Tibial artery (tissue), 4 donors: ENCODE measurements around the gene MCUR1.
A peak's percentile ranks its signal among the peaks of the same experiment; 100 is the strongest.

Experiments
- DNase-seq, 2 donors: peaks; one replicate each; pipeline ENCODE4 v3.0.0-alpha.2; 2019
- H3K27ac ChIP-seq, 2 donors: fragments of 200-600 bp; sonication (generic) in 1 of 2; 1 replicate in 1 of 2; 2 replicates in 1 of 2; pipeline ENCODE4 v1.5.1; 2018 to 2019; ENCODE audit warnings: mild to moderate bottlenecking in 1 of 2
- H3K27me3 ChIP-seq, 2 donors: fragments of 200-600 bp; sonication (generic) in 1 of 2; one replicate each; pipeline versions ENCODE4 v1.5.1 to v1.6.0; 2016 to 2019
- H3K36me3 ChIP-seq, 3 donors: fragments of 200-600 bp; sonication (generic) in 2 of 3; one replicate each; pipeline ENCODE4 v1.5.1; 2016 to 2019; ENCODE audit warnings: mild to moderate bottlenecking in 2 of 3
- H3K4me1 ChIP-seq, 4 donors: fragments of 200-600 bp; sonication (generic) in 2 of 4; 1 replicate in 3 of 4; 2 replicates in 1 of 4; pipeline ENCODE4 v1.5.1; 2016 to 2019
- H3K4me3 ChIP-seq, 2 donors: fragments of 200-600 bp; sonication (generic) in 1 of 2; 1 replicate in 1 of 2; 2 replicates in 1 of 2; pipeline ENCODE4 v1.5.1; 2018 to 2019; ENCODE audit warnings: mild to moderate bottlenecking in 2 of 2
- H3K9me3 ChIP-seq, 3 donors: fragments of 200-600 bp; sonication (generic) in 1 of 3; one replicate each; pipeline ENCODE4 v1.5.1; 2016 to 2019
- intact Hi-C: fragments of 100-400 bp; cut with DNase I; formaldehyde crosslinking; loops from one replicate; pipeline ENCODE4 v1.15.0; 2023; ENCODE audit warnings: low total_unique reads
- TF ChIP-seq, protein P1 (sequence below), 2 experiments: fragments of 200-600 bp in 1 of 2; fragments of 450-650 bp in 1 of 2; IDR thresholded peaks; one replicate each; pipeline ENCODE4 v1.5.1; 2017 to 2019; ENCODE audit warnings: antibody characterized with exemption in 2 of 2, mild to moderate bottlenecking in 1 of 2, moderate library complexity in 1 of 2

Gene MCUR1

DNA sequence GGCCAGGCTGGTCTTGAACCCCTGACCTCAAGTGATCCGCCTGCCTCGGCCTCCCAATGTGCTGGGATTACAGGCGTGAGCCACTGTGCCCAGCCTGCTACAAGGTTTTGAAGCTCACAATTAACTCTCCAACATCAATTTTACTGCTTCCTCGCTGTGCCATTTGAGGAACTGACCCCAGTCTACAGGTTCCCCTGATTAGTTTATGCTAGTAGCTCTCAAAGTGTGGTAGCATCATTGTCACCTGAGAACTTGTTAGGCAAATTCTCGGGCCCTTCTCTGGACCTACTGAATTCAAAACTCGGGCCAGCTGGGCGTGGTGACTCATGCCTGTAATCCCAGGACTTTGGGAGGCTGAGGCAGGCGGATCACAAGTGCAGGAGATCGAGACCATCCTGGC lies 49.4 kb downstream of the MCUR1 start:
- Histone ChIP-seq H3K27ac (no peak overlapping the region), H3K36me3 (no peaks in the 10 kb centered on the region), H3K9me3 (no peaks in the 10 kb centered on the region), H3K4me3 (no peak overlapping the region), H3K4me1 (peaks cover 0 to 57% (median 29%) of the 10 kb centered on the region in 4 donors), H3K27me3 (no peaks in the 10 kb centered on the region)
- intact Hi-C loops = loop anchor here (5.0 to 10.0 kb wide), 2 partner anchors 50 to 153 kb away; partner anchors contain the start of gene RANBP9
- TF ChIP-seq, protein P1, sequence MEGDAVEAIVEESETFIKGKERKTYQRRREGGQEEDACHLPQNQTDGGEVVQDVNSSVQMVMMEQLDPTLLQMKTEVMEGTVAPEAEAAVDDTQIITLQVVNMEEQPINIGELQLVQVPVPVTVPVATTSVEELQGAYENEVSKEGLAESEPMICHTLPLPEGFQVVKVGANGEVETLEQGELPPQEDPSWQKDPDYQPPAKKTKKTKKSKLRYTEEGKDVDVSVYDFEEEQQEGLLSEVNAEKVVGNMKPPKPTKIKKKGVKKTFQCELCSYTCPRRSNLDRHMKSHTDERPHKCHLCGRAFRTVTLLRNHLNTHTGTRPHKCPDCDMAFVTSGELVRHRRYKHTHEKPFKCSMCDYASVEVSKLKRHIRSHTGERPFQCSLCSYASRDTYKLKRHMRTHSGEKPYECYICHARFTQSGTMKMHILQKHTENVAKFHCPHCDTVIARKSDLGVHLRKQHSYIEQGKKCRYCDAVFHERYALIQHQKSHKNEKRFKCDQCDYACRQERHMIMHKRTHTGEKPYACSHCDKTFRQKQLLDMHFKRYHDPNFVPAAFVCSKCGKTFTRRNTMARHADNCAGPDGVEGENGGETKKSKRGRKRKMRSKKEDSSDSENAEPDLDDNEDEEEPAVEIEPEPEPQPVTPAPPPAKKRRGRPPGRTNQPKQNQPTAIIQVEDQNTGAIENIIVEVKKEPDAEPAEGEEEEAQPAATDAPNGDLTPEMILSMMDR (IDR thresholded peaks at IDR 0.05) = no peak
- DNase-seq = no peak

DNA sequence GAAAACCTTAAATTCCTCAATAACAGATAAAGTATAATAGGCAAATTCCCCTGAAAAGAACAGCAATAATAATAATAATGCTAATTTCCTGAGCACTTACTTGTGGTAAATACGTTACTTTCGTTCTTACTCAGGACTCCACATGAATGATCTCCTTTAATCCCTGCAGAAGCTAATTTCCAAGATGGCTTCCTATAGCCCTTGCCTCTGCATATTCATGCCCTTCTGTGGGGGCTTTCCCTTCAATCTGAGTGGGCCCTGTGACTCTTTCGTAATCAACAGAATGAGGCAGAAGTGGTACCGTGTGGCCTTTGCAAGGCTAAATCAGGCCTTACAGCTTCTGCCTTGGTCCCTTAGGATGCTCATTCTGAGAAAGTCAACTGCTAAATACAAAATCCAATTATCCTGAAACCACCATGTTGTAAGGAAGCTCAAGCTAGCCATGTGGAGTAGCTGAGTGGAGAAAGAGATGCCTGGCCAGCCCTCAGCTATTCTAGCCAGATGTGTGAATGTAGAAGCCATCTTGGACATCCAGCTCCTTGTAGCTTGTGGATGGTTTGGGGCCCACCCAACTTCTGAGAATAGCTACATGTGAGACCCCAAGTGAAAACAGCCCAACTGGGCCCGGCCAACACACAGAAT lies 50.5 kb downstream of the MCUR1 start:
- TF ChIP-seq, protein P1 (IDR thresholded peaks at IDR 0.05) = no peak
- peaks cover 0 to 58% (median 29%) of the 10 kb centered on the region in 4 donors for H3K4me1 ChIP-seq
- H3K9me3 ChIP-seq = no peaks in the 10 kb centered on the region
- no peak overlapping the region for H3K4me3 ChIP-seq
- H3K27ac ChIP-seq = no peak overlapping the region
- H3K36me3 ChIP-seq = no peaks in the 10 kb centered on the region
- DNase-seq = no peak
- intact Hi-C loops = loop anchor here (10.0 kb wide), 1 partner anchor 49 kb away; the partner anchor contains the start of gene RANBP9
- no peaks in the 10 kb centered on the region for H3K27me3 ChIP-seq

DNA sequence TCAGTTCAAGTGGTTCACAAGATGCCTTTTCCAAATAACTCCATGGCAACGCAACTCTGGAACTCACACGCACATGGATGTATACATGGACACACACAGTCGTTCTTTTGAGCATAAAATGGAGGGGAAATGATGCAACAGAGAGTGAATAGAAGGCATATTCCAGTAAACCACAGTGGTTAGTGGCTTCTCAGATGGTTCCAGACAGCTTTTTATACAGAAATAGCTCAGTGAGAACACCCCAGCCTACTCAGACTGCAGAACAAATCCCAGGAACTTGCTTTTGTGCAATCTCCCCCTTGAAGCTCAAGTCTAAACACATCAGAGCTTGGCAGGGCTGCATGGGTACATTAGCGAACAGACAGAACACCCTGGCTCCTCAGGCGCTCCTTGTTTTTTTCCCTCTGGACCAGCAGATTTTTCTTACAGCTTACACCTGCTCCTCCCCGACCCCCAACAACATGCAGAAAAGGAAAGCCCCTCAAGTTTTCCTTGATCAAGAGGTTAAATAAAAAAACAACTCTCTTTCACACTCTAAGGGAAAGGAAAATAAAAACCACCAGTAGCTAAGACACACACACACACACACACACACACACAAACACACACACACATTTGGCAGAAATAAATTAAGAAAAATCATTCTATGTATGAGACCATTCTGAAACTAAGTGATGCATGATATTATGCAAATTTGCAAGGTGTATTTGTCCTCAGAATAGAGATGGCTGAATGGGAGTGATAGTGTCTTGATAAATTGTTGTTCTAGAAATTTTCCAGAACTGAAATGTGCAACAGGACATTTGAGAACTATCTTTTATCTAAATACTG lies 51.5 kb downstream of the MCUR1 start:
- H3K36me3 ChIP-seq = no peaks in the 10 kb centered on the region
- H3K9me3 ChIP-seq = no peaks in the 10 kb centered on the region
- no peak overlapping the region for H3K4me3 ChIP-seq
- no peaks in the 10 kb centered on the region for H3K27me3 ChIP-seq
- H3K27ac ChIP-seq = peak overlapping the region; percentile 12 to 40
- intact Hi-C loops = loop anchor here (10.0 kb wide), 1 partner anchor 48 kb away; the partner anchor contains the start of gene RANBP9
- DNase-seq = peak; percentile 63 to 84
- H3K4me1 ChIP-seq = peaks cover 0 to 52% (median 27%) of the 10 kb centered on the region in 4 donors
- TF ChIP-seq, protein P1 (IDR thresholded peaks at IDR 0.05) = no peak

DNA sequence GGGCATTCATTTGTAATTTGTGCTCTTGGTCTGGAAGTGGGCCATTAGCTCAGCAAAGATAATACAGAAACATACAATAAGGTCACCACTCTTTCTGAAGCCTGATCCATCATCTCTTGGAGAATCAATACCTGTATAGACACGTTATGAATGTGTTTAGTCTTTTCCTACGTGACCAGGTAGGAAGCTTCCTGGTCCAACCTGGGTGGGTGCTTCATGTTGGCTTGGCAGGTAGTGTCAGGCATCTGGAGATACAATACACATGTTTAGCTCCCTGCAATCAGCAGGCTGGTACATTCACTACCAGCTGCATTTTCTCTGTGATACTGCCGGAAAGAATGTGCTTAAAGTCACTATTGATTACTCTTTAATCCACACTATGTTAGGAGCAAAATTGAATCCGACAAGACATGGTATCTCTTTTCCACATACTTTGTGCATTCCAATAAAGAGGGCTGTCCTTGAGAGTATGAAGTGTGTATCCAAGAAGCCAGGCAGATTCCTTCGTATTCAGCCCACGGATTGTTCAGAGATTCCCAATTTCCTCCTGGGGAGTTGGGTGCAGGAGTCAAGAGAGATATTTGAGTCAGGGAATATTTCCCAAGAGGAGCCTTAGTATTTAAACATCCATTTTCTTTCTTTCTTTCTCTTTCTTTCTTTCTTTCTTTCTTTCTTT lies 52.9 kb downstream of the MCUR1 start:
- Histone ChIP-seq H3K4me3 (no peak overlapping the region), H3K27me3 (no peaks in the 10 kb centered on the region), H3K27ac (peak overlapping the region; percentile 9 to 60), H3K4me1 (peaks cover 0 to 41% (median 22%) of the 10 kb centered on the region in 4 donors), H3K36me3 (no peaks in the 10 kb centered on the region), H3K9me3 (no peaks in the 10 kb centered on the region)
- intact Hi-C loops = loop anchor here (10.0 kb wide), 1 partner anchor 47 kb away; the partner anchor contains the start of gene RANBP9
- DNase-seq = no peak
- TF ChIP-seq, protein P1 (IDR thresholded peaks at IDR 0.05) = no peak
